GM08714 (cell line): ENCODE measurements around the gene SLC30A7.
A peak's percentile ranks its signal among the peaks of the same experiment; 100 is the strongest.
"Not testable (repeated sequence)": the region's sequence is repeated elsewhere in the genome, so short reads cannot be mapped to it uniquely, and the experiment has no call there.

ENCODE experiments used
- H3K4me3 ChIP-seq: fragments of 200-500 bp; sonication (Bioruptor generic); 2 replicates; pipeline ENCODE4 v1.5.1; 2014; ENCODE audit warnings: mild to moderate bottlenecking, low read length, inconsistent platforms
- ZNF274 ChIP-seq: IDR thresholded peaks from 2 replicates; pipeline ENCODE4 v1.6.1; 2012; ENCODE audit warnings: mild to moderate bottlenecking, low read depth, low read length

The SLC30A7 gene, protein sequence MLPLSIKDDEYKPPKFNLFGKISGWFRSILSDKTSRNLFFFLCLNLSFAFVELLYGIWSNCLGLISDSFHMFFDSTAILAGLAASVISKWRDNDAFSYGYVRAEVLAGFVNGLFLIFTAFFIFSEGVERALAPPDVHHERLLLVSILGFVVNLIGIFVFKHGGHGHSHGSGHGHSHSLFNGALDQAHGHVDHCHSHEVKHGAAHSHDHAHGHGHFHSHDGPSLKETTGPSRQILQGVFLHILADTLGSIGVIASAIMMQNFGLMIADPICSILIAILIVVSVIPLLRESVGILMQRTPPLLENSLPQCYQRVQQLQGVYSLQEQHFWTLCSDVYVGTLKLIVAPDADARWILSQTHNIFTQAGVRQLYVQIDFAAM

DNA sequence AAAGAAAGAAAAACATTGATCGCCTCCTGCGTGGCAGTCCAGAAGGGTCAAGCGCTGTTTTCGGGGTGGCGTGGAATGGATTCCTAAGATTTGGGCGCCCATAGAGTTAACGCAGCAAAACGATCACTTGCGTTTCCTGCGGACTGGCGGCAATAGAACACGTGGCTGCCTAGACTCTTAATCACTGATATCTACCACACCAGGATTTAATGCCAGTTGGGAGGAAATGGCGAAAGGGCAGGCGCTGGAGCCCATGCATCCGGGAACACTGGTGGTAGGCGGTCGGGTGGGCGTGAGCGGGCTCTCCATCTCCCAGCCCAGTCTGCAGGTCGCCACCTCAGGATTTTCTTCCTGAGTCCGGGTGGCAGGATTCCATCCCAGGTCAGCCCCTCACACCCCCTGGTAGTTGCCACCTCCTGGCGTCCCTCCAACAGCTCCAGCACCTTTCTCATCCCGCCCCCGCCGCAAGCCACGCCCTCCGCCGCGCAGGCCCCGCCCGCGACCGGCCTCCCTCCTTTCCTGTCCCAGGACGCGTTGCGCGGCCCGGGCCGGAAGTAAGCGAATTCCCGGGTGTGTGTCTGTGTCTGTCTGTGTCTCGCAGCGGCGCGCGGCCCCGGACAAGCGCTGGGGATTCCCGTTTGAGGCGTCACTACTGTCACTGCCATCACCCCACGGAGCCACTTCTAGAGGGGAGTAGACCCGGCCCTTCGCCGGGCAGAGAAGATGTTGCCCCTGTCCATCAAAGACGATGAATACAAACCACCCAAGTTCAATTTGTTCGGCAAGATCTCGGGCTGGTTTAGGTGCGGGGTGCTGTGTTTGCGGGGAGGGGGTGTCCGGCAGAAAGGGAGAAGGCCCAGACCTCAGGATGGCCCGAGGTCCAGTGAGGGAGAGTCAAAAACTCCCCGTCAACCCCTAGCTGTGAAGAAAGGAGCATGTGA lies at the start of gene SLC30A7:
Gene SLC30A7, plus strand, starts transcription at position 551 of the 941 bp plus-strand sequence. Its CDS starts 173 bp downstream, at position 724.
- peak within 1 kb of the TSS; percentile 82 for H3K4me3 ChIP-seq
- no peak for TF ChIP-seq ZNF274

DNA sequence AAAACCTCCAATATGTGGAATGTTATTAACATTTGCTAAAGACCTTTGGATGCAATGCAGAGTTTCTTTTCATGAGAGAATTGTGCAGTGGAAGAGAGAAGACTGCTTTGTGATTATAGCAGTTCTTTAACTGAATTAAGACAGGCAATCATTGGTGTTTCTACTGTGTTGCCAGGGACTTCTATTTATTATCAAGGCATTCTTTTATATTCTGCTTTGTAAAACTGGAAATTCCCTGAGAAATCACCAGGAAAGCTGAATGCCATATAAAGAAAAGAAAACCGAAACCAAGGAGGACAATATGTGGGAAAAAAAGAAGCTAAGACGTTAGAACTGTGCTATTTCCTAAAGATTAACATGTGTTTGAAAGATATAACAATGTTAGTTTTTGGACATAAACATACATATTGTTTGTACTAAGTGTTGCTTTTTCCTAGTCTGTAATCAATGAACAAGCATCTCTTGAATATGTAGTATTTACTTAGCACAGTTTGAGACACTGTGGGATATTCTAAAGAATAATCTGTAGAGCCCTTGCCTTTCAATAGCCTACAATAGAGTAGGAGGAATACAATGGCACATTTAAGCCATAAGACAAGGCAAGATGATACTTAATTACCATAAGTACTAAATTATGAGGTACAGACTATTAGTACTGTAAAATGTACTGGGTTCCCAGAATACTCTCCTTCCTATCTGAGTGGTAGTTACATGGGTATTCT lies 48.4 kb upstream of the SLC30A7 start:
- no peak overlapping the region for H3K4me3 ChIP-seq
- TF ChIP-seq ZNF274: no peak

DNA sequence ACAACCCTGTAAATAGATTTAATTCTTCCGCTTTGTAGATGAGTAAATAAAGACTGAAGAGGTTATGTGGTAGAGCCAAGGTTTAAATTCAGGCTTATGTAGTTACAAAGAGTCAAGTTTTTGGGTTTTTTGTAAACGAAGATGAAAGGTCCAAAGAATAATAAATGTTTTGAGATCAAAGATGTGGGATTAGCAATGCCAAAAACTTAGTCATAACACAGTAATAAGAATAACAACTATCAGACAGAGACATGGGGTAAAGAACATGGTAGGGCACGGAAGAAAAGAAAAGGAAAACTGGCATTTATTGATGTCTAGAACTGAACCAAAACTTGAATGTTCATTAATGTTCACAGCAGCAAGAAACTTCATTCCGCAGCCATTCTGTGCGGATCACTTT lies 44.2 kb upstream of the SLC30A7 start:
- TF ChIP-seq ZNF274: no peak

DNA sequence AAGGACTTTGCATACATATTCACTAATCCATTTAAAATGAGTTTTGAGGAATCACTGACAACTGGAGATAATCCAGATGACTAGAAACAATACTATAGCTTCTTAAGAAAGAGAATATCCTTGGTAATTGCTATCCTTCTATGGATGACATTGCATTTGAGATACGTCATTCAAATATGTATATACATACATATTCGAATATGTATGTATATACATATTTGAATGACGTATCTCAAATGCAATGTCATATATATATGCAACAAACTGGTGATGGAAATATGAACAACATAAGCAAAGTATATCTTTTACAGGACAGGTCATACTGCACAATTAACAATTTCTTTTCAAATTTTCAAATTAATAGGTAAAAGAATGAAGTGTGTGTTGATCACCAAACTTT lies 42.9 kb upstream of the SLC30A7 start:
- H3K4me3 ChIP-seq: no peak overlapping the region
- TF ChIP-seq ZNF274: no peak

More for the DNA sequence above, 44.2 kb upstream of the SLC30A7 start:
- H3K4me3 ChIP-seq: no peak overlapping the region

DNA sequence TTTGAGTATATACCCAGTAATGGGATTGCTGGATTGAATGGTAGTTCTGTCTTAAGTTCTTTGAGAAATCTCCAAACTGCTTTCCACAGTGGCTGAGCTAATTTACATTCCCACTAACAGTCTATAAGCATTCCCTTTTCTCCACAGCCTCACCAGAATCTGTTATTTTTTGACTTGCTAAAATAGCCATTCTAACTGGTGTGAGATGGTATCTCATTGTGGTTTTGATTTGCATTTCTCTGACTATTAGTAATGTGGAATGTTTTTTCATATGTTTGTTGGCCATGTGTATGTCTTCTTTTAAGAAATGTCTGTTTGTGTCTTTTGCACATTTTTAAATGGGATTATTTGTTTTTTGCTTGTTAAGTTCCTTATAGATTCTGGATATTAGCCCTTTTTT lies 40.8 kb upstream of the SLC30A7 start:
- H3K4me3 ChIP-seq: not testable (repeated sequence)

DNA sequence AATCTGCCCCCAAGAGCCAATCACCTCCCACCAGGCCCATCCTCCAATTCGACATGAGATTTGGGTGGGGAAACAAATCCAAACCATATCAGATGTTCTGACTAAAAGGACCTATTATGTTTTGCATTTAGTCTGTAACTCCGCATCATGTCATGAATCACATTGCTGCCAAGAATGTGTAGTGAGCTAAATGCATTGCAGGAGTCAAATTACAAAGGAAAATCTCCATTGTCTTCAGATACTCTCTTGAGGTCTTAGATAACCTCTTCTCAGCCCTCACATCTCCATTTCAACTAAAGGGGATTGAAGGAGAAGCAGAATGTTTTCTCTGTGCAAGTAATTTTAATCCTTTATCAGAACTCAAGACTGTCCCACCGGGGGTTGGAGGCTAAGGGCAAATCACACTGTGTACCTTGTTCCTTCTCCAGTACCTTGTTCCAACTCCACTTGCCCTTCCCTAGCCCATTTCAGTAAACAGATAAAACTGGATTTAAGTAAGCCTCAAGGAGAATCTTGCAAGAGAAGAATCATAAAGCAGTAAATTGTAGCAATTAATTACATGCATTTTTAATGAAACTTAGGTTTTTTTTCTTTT lies 35.4 kb upstream of the SLC30A7 start:
- no peak for TF ChIP-seq ZNF274
- H3K4me3 ChIP-seq: no peak overlapping the region

DNA sequence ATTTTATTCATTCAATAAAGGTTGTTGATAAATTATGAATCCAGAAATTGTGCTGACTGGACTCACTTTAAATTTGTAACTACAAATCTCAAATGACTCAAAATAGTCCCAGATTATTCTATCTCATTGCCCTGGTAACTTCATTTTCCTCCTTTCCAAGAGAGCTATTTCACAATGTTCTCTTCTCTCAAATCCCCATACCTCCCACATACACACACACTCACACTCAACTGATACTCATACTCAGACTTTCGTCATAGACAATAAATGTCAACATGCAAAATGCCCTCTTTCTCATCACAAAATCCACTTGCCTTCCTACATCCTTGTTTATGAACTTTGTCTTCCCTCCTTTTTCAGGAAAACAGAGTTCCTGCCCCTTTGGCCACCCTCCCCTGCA lies 34.5 kb upstream of the SLC30A7 start:
- no peak overlapping the region for H3K4me3 ChIP-seq
- no peak for TF ChIP-seq ZNF274

DNA sequence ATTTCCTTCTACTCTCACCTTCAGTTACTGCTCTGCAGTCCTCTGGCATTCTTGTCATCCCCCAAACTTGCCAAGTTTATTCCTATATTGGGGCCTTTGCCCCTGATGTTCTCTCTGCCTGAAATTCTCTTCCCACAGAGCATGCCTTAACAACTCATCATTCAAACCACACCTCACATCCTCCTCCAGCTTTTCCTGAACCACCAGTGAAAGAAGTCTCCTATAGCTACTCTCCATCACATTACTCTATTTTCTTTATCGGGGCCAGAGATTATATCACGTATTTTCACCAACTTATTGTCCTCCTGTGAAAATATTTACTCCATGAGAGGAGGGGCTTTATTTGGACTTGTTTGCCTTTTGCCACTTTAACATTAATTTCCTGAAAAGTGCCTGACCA lies 33.3 kb upstream of the SLC30A7 start:
- TF ChIP-seq ZNF274: no peak
- no peak overlapping the region for H3K4me3 ChIP-seq

DNA sequence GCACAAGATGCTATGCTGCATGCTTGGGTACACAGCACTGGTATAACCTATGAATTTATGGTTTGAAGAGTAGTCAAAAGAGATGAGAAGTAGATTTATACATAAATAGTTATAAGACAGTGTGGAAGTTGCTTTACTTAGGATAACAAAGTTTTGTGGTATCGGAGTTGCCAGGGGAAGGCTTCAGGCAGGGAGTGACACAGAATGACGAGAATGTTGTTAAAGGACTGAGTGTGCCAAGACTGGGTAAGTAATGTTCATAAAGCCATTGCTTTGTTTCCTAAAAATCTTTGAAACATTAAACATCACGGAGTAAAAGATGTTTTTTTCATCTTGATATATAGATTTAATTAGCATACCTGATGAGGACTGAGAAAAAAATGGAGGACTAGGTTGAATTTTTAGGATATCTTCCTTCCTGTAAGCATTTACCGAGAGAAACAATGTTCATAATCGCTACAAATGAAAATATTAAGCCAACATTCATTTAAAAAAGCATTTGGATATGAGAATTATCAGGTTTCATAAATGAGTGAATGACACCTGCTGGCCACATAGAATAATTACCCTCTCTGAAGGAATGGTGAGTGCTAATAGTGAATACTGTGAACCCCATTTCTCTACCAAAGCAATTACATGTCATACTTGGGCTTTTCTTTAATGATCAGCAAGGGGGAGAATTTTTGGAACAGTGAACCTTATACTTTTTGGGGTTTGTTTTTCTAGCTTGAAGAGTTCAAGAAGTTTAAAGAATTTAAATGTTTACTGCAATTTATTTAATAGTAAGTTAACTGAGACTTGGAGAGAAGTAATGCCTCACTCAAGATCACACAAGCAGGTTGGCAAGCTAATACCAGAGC lies 29.6 kb upstream of the SLC30A7 start:
- no peak for TF ChIP-seq ZNF274
- no peak overlapping the region for H3K4me3 ChIP-seq

DNA sequence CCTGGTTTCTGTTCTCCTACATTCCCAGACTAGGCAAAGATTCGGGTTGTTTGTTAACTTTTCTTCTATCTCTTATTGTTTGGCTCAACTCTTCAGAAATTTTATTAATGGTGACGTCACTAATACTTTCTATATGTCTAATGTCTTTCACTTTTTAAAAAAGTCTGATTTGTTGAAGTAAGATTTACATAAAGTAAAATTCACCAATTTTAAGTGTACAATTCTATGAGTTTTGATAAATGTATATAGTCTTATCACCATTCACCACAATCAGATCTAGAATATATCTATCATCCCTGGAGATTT lies 29.0 kb upstream of the SLC30A7 start:
- H3K4me3 ChIP-seq: no peak overlapping the region
- no peak for TF ChIP-seq ZNF274

DNA sequence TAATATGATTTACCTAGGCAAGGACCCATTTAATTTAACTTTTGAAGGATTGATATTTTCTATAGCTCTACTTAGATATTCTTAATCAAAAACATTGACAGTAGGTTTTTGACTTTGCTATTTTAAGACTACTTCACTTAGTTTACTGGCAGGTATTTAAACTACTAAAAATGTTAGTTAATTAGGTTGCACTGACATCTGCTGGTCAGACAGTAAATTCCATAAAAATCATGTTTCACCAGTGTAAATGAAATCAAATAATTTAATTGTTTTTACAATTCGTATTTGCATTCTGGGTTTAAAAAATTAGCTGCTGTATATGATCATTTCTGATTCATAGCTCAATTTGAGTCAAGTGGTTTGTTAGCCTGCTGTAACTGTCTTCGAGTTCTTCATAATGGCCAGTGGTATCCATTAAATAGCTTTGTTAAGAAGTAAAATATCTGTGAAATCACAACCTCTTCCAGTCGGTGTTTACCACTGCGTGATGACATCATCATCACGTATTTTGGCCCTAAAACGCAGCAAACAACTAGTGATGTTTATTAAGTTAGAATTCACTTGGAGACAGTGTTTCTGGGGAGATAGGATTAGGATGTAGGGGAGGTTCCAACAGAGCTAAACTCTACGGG lies 27.4 kb upstream of the SLC30A7 start:
- TF ChIP-seq ZNF274: no peak
- no peak overlapping the region for H3K4me3 ChIP-seq

DNA sequence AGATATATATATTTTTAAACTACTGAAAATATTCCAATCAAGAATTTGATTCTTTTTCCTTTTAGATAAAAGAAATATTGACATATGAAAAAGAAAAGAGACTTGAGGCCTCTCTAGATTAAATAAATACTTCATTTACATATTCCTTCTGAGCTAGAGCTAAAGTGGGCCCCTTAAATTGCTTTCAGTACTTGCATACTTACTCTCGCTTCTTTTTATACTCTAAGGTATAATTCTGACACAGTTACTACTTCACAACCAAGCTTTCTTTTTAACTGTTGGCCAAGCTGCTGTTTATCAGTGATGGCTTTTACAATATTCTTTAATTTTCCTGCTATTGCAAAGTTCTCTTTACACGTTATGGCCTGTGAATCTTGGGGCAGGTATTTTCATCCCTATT lies 25.9 kb upstream of the SLC30A7 start:
- no peak for TF ChIP-seq ZNF274
- no peak overlapping the region for H3K4me3 ChIP-seq

DNA sequence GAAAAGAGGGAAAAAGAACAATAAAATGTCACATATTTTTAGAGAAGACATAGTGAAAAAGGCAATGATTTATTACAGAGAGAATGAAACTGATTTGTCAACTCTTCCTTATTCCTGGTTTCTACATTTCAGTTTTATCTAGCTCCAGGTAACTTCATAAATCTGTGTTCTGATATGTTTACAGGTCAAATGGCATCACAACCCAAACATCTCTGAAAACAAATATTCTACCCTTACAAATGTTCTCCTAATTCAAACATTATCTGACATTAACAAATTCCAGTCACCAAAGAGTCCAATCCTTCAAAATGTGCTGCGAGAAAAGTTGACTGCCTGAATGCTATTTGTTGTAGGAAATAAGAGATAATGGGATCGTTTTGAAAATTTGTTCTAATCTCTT lies 21.5 kb upstream of the SLC30A7 start:
- no peak for TF ChIP-seq ZNF274
- no peak overlapping the region for H3K4me3 ChIP-seq

DNA sequence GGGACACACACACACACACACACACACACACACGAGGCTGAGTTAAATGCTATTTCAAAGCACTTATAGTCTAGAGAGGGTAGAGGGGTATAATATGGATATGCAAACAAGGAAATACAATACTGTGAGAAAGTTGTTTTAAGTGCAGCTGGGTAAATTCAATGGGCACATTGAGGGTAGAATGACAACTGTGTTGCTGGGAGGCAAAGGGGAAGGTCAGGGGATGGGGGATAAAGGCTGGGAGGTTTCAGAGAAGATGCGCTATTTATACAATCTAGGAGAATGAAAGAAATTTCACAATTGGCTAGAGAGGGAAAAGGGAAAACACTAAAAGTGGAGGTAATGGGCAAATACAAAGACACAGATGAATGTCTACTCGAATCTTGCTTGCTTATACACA lies 20.7 kb upstream of the SLC30A7 start:
- TF ChIP-seq ZNF274: no peak

More for the DNA sequence above, 20.7 kb upstream of the SLC30A7 start:
- H3K4me3 ChIP-seq: no peak overlapping the region
